Keratinocyte (primary cell): ENCODE measurements around the gene KCNJ1. TPM values are rescaled to one million over a fixed set of nuclear protein-coding genes. Genes with fewer than 3 reads are reported as not detected.

Source experiments
- DNase-seq: peaks from one replicate; pipeline ENCODE4 v3.0.0-alpha.2; 2011; ENCODE audit warnings: low read depth, missing footprints, low spot score
- FAIRE-seq: peaks from 2 replicates; lab custom pipeline; 2011; peaks lifted over from hg19 to GRCh38; lab: Jason Lieb, UNC
- H2AFZ ChIP-seq: 2 replicates; pipeline ENCODE4 v1.6.0; 2012; ENCODE audit warnings: low read length, control low read depth, inconsistent platforms; ENCODE audit not compliant: control insufficient read depth
- H3K27ac ChIP-seq: 2 replicates; pipeline ENCODE4 v1.5.1; 2011; ENCODE audit warnings: low read length; ENCODE audit not compliant: control insufficient read depth, insufficient read depth
- H3K27me3 ChIP-seq: 3 replicates; pipeline ENCODE4 v1.6.0; 2011; ENCODE audit warnings: low read length; ENCODE audit not compliant: control insufficient read depth, insufficient read depth; ENCODE audit errors: extremely low read depth
- H3K36me3 ChIP-seq, 2 experiments: 2 replicates in 1 of 2; 3 replicates in 1 of 2; pipeline ENCODE4 v1.5.1; 2011; ENCODE audit warnings: low read length in 2 of 2, mild to moderate bottlenecking in 1 of 2; ENCODE audit not compliant: control insufficient read depth in 2 of 2, insufficient read depth in 2 of 2; ENCODE audit errors: extremely low read depth in 1 of 2
- H3K4me1 ChIP-seq: 3 replicates; pipeline ENCODE4 v1.5.1; 2011; ENCODE audit warnings: low read length; ENCODE audit not compliant: control insufficient read depth, insufficient read depth; ENCODE audit errors: extremely low read depth
- H3K4me2 ChIP-seq: 3 replicates; pipeline ENCODE4 v1.6.0; 2011; ENCODE audit warnings: low read depth, low read length; ENCODE audit not compliant: control insufficient read depth, insufficient read depth; ENCODE audit errors: extremely low read depth
- H3K4me3 ChIP-seq, 3 experiments: fragments of 200-600 bp in 1 of 3; sonication (generic) in 1 of 3; 2 replicates in 2 of 3; 3 replicates in 1 of 3; pipeline ENCODE4 v1.5.1; 2011 to 2016; ENCODE audit warnings: low read length in 3 of 3, mild to moderate bottlenecking in 3 of 3, control low read depth in 2 of 3, inconsistent platforms in 1 of 3, low read depth in 1 of 3, mixed read lengths in 1 of 3, mixed run types in 1 of 3, moderate library complexity in 1 of 3; ENCODE audit not compliant: control insufficient read depth in 2 of 3, insufficient read depth in 2 of 3; ENCODE audit errors: extremely low read depth in 1 of 3
- H3K79me2 ChIP-seq: 2 replicates; pipeline ENCODE4 v1.6.0; 2012; ENCODE audit warnings: low read length; ENCODE audit not compliant: control insufficient read depth, insufficient read depth
- H3K9ac ChIP-seq: 3 replicates; pipeline ENCODE4 v1.6.0; 2011; ENCODE audit warnings: low read length; ENCODE audit not compliant: control insufficient read depth, insufficient read depth; ENCODE audit errors: extremely low read depth
- H3K9me1 ChIP-seq: 3 replicates; pipeline ENCODE4 v1.6.0; 2011; ENCODE audit warnings: low read length; ENCODE audit not compliant: control insufficient read depth, insufficient read depth; ENCODE audit errors: extremely low read depth
- H3K9me3 ChIP-seq: 2 replicates; pipeline ENCODE4 v1.5.1; 2012; ENCODE audit warnings: low read depth, low read length; ENCODE audit not compliant: control insufficient read depth
- H4K20me1 ChIP-seq: 3 replicates; pipeline ENCODE4 v1.6.0; 2011; ENCODE audit warnings: low read length; ENCODE audit not compliant: control insufficient read depth, insufficient read depth; ENCODE audit errors: extremely low read depth
- EZH2 ChIP-seq: IDR thresholded peaks from one replicate; pipeline ENCODE4 v1.6.1; 2012; ENCODE audit warnings: inconsistent platforms, mild to moderate bottlenecking, low read length, moderate library complexity
- dilution Hi-C: fragments of 300-500 bp; cut with MboI; formaldehyde crosslinking; loops from one replicate; pipeline ENCODE4 v1.7.0; 2020; ENCODE audit warnings: low sequenced_read_pairs; ENCODE audit not compliant: extremely low pct_ligation_motif_present
- polyA plus RNA-seq, 5 experiments: library from polyadenylated mRNA; depleted of rRNA in 3 of 5; stranded (reverse) in 3 of 5; stranded (forward) in 1 of 5; unstranded in 1 of 5; fragments of >200 nt; gene quantifications; 1 replicate in 1 of 5; 2 replicates in 3 of 5; 3 replicates in 1 of 5; pipeline versions ENCODE4 v1.2.1 to v1.2.3, GENCODE V29; 2011 to 2012; ENCODE audit warnings: missing spikeins in 2 of 5, low read depth in 1 of 5, low replicate concordance in 1 of 5
- TF ChIP-seq, protein P1 (sequence below), 3 experiments: IDR thresholded peaks in 1 of 3; conservative IDR thresholded peaks in 1 of 3; optimal IDR thresholded peaks in 1 of 3; 2 replicates in 2 of 3; 3 replicates in 1 of 3; pipeline versions ENCODE3 to v1.5.1; 2011; ENCODE audit warnings: low read length in 3 of 3, mild to moderate bottlenecking in 3 of 3, moderate library complexity in 2 of 3, control low read depth in 1 of 3, inconsistent platforms in 1 of 3; ENCODE audit not compliant: insufficient read depth in 2 of 3; ENCODE audit errors: extremely low read depth in 1 of 3

Gene KCNJ1
- polyA plus RNA-seq, 1 donor (not counting 4 experiments of a cell fraction or from before 2014, with no cell fraction given): 0.12 TPM

DNA sequence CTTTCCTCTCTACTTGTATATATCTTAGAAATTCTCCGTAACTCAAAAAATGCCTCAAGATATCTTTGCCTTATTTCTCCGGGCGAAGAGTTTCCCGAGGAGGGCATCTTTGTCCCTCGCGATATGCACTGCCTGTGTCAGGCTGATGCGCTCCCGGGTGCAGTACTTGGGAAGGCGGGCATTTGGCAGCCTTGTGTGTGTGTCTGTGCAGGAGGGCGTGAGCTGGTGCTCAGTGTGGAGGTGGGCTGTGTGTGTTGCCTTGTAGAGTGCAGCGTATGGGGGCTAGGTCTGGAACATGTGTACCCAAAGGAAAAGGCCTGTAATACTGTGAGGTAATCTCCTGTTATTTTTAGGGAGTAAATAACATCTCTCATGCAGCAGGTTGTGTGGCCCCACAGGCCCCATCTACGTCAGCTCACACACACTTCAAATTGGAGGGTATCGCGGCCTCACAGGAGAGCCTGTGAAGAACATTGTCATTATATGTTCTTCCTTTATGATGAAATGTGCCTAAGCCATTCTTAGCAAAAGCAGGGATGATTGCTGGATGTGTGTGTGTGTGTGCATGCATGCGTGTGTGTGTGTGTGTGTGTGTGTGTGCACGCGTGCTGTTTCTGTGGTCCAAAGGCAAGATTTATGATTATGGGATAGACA, 77.5 kb downstream of the KCNJ1 start:
- H3K27ac ChIP-seq: no peak overlapping the region
- H2AFZ ChIP-seq: no peak overlapping the region
- no peaks in the 10 kb centered on the region for H3K4me1 ChIP-seq
- dilution Hi-C loops: no loop called here
- DNase-seq: no peak
- peaks cover 2% of the 10 kb centered on the region for H3K27me3 ChIP-seq
- H3K4me3 ChIP-seq: no peak overlapping the region
- H3K9ac ChIP-seq: no peak overlapping the region
- no peaks in the 10 kb centered on the region for H3K9me3 ChIP-seq
- no peak for FAIRE-seq
- H3K4me2 ChIP-seq: no peak overlapping the region
- TF ChIP-seq EZH2: no peak
- TF ChIP-seq, protein P1, sequence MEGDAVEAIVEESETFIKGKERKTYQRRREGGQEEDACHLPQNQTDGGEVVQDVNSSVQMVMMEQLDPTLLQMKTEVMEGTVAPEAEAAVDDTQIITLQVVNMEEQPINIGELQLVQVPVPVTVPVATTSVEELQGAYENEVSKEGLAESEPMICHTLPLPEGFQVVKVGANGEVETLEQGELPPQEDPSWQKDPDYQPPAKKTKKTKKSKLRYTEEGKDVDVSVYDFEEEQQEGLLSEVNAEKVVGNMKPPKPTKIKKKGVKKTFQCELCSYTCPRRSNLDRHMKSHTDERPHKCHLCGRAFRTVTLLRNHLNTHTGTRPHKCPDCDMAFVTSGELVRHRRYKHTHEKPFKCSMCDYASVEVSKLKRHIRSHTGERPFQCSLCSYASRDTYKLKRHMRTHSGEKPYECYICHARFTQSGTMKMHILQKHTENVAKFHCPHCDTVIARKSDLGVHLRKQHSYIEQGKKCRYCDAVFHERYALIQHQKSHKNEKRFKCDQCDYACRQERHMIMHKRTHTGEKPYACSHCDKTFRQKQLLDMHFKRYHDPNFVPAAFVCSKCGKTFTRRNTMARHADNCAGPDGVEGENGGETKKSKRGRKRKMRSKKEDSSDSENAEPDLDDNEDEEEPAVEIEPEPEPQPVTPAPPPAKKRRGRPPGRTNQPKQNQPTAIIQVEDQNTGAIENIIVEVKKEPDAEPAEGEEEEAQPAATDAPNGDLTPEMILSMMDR (optimal IDR thresholded peaks at IDR 0.05 in 1 of 3, IDR thresholded peaks at IDR 0.05 in 1 of 3, conservative IDR thresholded peaks at IDR 0.05 in 1 of 3; ENCODE audit: extremely low read depth in 1 of 3, insufficient read depth in 2 of 3, low read length in 3 of 3): no peak
- no peaks in the 10 kb centered on the region for H3K9me1 ChIP-seq
- no peaks in the 10 kb centered on the region for H3K36me3 ChIP-seq
- no peaks in the 10 kb centered on the region for H4K20me1 ChIP-seq
- no peaks in the 10 kb centered on the region for H3K79me2 ChIP-seq

Other genes starting within 250 kb of the KCNJ1 start
- 1.1 to 2.2 TPM (median 1.1 TPM) in 3 replicates for gene FLI1, start 173.2 kb downstream of the KCNJ1 start, polyA plus RNA-seq
- 0.59 to 1.4 TPM (median 0.77 TPM) in 3 replicates for gene KCNJ5, start 24.1 kb upstream of the KCNJ1 start, polyA plus RNA-seq
- gene TP53AIP1, start 75.6 kb upstream of the KCNJ1 start, polyA plus RNA-seq: 21.2 to 75.2 TPM (median 37.1 TPM) in 3 replicates